ENCODE results near the gene AFAP1. TPM values are rescaled to one million over a fixed set of nuclear protein-coding genes. Genes with fewer than 3 reads are reported as not detected.

Gene AFAP1
- total RNA-seq, 1 experiment from 2014 or later, result 23.6 TPM

GRCh38 chr4:7900334-7900909, 39.2 kb downstream of the AFAP1 start:
- H3K27ac Mint-ChIP-seq, result peak overlapping the region; percentile 64
- ChIA-PET CTCF (interaction anchor here (1.0 kb wide), 1 partner anchor 96 kb away, joined by 3 read pairs; no protein-coding TSS in a partner anchor), POLR2A (no interaction called here)
- peaks cover 76% of the 10 kb centered on the region for H3K4me1 Mint-ChIP-seq
- no peak for DNase-seq (ENCODE audit: low spot score)
- H3K27me3 Mint-ChIP-seq (ENCODE audit: low read depth), result no peaks in the 10 kb centered on the region; the same call in 1 of the 2 replicates
- no peak overlapping the region for H3K4me3 Mint-ChIP-seq
- H3K9me3 Mint-ChIP-seq, result no peaks in the 10 kb centered on the region
- no peaks in the 10 kb centered on the region for H3K36me3 Mint-ChIP-seq
- no peak for ATAC-seq
- TF ChIP-seq MYBL2 (CRISPR knock-in tag; IDR thresholded peaks at IDR 0.05) (no peak), ZBTB21 (CRISPR knock-in tag; IDR thresholded peaks at IDR 0.05; ENCODE audit: borderline replicate concordance) (no peak), NR2C2 (CRISPR knock-in tag; IDR thresholded peaks at IDR 0.05) (no peak), FOXP1 (CRISPR knock-in tag; IDR thresholded peaks at IDR 0.05; ENCODE audit: borderline replicate concordance) (no peak), TEAD4 (CRISPR knock-in tag; IDR thresholded peaks at IDR 0.05) (no peak), HMGA2 (CRISPR knock-in tag; IDR thresholded peaks at IDR 0.05) (no peak), ETV6 (CRISPR knock-in tag; IDR thresholded peaks at IDR 0.05) (no peak), ELF4 (CRISPR knock-in tag; IDR thresholded peaks at IDR 0.05; ENCODE audit: low read depth) (no peak)
- TF ChIP-seq, protein P1, sequence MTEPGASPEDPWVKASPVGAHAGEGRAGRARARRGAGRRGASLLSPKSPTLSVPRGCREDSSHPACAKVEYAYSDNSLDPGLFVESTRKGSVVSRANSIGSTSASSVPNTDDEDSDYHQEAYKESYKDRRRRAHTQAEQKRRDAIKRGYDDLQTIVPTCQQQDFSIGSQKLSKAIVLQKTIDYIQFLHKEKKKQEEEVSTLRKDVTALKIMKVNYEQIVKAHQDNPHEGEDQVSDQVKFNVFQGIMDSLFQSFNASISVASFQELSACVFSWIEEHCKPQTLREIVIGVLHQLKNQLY (CRISPR knock-in tag; IDR thresholded peaks at IDR 0.05), result no peak
- TF ChIP-seq, protein P2, sequence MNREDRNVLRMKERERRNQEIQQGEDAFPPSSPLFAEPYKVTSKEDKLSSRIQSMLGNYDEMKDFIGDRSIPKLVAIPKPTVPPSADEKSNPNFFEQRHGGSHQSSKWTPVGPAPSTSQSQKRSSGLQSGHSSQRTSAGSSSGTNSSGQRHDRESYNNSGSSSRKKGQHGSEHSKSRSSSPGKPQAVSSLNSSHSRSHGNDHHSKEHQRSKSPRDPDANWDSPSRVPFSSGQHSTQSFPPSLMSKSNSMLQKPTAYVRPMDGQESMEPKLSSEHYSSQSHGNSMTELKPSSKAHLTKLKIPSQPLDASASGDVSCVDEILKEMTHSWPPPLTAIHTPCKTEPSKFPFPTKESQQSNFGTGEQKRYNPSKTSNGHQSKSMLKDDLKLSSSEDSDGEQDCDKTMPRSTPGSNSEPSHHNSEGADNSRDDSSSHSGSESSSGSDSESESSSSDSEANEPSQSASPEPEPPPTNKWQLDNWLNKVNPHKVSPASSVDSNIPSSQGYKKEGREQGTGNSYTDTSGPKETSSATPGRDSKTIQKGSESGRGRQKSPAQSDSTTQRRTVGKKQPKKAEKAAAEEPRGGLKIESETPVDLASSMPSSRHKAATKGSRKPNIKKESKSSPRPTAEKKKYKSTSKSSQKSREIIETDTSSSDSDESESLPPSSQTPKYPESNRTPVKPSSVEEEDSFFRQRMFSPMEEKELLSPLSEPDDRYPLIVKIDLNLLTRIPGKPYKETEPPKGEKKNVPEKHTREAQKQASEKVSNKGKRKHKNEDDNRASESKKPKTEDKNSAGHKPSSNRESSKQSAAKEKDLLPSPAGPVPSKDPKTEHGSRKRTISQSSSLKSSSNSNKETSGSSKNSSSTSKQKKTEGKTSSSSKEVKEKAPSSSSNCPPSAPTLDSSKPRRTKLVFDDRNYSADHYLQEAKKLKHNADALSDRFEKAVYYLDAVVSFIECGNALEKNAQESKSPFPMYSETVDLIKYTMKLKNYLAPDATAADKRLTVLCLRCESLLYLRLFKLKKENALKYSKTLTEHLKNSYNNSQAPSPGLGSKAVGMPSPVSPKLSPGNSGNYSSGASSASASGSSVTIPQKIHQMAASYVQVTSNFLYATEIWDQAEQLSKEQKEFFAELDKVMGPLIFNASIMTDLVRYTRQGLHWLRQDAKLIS (CRISPR knock-in tag; IDR thresholded peaks at IDR 0.05; ENCODE audit: borderline replicate concordance), result no peak
- TF ChIP-seq, protein P3, sequence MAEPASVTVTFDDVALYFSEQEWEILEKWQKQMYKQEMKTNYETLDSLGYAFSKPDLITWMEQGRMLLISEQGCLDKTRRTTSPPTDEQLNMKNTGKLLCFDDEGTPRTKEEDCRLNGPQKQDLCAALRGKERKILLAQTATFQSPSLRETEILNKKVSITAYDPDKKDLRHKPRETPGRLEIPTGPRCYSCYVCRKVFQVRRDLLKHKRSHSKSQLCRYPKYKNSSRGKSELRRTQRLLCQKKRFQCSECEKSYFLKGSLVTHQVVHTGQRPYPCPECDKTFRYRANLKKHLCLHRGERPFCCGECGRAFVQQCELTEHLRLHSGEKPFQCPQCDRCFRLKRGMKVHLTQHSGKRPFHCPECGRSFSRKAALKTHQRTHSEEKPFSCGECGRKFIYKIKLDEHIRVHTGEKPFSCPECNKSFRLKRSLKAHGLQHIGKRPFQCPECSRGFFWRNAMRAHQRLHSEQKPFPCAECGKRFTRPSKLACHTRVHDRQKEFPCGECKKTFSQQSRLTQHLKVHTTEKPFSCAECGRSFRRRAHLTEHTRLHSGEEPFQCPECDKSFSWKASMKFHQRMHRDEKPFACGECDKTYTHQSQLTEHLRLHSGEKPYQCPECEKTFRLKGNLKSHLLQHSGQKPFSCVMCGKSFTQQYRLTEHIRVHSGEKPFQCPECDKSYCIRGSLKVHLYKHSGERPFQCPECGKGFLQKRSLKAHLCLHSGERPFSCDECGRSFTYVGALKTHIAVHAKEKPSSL (CRISPR knock-in tag; conservative IDR thresholded peaks at IDR 0.05), result no peak

DNA sequence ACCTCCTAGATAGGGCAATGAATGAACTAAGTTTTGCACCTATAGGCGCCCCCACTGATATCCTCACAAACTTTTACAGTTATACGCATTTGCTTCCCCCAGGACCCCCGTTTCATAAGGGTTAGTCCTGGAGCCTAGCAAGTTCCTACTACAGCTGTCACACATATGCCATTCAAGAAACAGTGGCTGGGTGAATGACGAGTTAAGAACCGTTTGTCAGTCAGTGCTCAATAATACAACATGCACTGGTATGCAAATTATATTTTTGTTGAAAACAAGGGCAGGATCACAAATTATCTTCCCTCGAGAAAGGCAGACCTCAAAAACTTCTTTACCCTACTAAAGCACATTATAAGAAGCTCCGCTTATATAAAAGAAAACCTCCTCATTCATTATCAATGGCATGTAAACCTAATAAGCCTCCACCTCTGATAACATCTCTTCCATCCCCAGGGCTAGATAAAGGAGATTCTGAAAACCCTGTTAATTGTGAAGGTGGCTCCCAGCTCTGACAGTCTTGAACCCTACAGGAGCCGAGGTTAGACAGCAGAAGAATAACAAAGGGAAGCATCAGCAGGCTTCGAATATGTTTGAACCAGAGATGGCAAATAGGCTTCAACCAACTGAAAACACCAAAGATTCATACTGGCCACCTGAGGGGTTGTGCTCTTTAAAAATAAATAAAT, 40.3 kb downstream of the AFAP1 start:
- Mint-ChIP-seq H3K9me3 (no peaks in the 10 kb centered on the region), H3K27me3 (ENCODE audit: low read depth) (no peaks in the 10 kb centered on the region; the same call in 1 of the 2 replicates), H3K36me3 (no peaks in the 10 kb centered on the region), H3K4me1 (peaks cover 72% of the 10 kb centered on the region), H3K4me3 (no peak overlapping the region), H3K27ac (no peak overlapping the region; the same call in 1 of the 2 replicates)
- ChIA-PET POLR2A (no interaction called here), CTCF (interaction anchor here (0.8 to 1.4 kb wide), 3 partner anchors 38 to 95 kb away, joined by 3 read pairs; no protein-coding TSS in a partner anchor)
- DNase-seq (ENCODE audit: low spot score) (no peak), ATAC-seq (no peak; the same call in 1 of the 2 replicates)
- TF ChIP-seq TEAD1 (CRISPR knock-in tag; IDR thresholded peaks at IDR 0.05) (no peak), ZNF138 (CRISPR knock-in tag; conservative IDR thresholded peaks at IDR 0.05) (no peak), SOX15 (CRISPR knock-in tag; IDR thresholded peaks at IDR 0.05) (no peak), RELA (CRISPR knock-in tag; IDR thresholded peaks at IDR 0.05; ENCODE audit: borderline replicate concordance) (no peak), ZNF281 (CRISPR knock-in tag; IDR thresholded peaks at IDR 0.05) (no peak), SMAD3 (CRISPR knock-in tag; IDR thresholded peaks at IDR 0.05; ENCODE audit: borderline replicate concordance) (no peak), E2F1 (CRISPR knock-in tag; IDR thresholded peaks at IDR 0.05) (no peak)
- TF ChIP-seq, protein P4, sequence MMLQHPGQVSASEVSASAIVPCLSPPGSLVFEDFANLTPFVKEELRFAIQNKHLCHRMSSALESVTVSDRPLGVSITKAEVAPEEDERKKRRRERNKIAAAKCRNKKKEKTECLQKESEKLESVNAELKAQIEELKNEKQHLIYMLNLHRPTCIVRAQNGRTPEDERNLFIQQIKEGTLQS (CRISPR knock-in tag; conservative IDR thresholded peaks at IDR 0.05), result no peak
- TF ChIP-seq, protein P5, sequence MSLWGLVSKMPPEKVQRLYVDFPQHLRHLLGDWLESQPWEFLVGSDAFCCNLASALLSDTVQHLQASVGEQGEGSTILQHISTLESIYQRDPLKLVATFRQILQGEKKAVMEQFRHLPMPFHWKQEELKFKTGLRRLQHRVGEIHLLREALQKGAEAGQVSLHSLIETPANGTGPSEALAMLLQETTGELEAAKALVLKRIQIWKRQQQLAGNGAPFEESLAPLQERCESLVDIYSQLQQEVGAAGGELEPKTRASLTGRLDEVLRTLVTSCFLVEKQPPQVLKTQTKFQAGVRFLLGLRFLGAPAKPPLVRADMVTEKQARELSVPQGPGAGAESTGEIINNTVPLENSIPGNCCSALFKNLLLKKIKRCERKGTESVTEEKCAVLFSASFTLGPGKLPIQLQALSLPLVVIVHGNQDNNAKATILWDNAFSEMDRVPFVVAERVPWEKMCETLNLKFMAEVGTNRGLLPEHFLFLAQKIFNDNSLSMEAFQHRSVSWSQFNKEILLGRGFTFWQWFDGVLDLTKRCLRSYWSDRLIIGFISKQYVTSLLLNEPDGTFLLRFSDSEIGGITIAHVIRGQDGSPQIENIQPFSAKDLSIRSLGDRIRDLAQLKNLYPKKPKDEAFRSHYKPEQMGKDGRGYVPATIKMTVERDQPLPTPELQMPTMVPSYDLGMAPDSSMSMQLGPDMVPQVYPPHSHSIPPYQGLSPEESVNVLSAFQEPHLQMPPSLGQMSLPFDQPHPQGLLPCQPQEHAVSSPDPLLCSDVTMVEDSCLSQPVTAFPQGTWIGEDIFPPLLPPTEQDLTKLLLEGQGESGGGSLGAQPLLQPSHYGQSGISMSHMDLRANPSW (CRISPR knock-in tag; conservative IDR thresholded peaks at IDR 0.05; ENCODE audit: low read depth), result no peak
